ENCODE measurements around the gene TTYH2.

The TTYH2 gene

GRCh38 chr17:74292495-74292894 lies 79.1 kb downstream of the TTYH2 start:
- no peak for DNase-seq (ENCODE audit: low read depth)

GRCh38 chr17:74295625-74296547 lies 82.5 kb downstream of the TTYH2 start:
- DNase-seq (ENCODE audit: low read depth), result no peak

GRCh38 chr17:74296548-74296936 lies 83.2 kb downstream of the TTYH2 start:
- DNase-seq (ENCODE audit: low read depth), result no peak

- DNase-seq (ENCODE audit: low read depth), result no peak
These were observed 84.6 kb downstream of the TTYH2 start for GRCh38 chr17:74297941-74298340.

- DNase-seq (ENCODE audit: low read depth), result no peak
These were observed 85.4 kb downstream of the TTYH2 start for GRCh38 chr17:74298778-74299177.

- no peak for DNase-seq (ENCODE audit: low read depth)
These were observed 86.0 kb downstream of the TTYH2 start for GRCh38 chr17:74299226-74300009.

GRCh38 chr17:74303305-74303704 lies 89.9 kb downstream of the TTYH2 start:
- no peak for DNase-seq (ENCODE audit: low read depth)

GRCh38 chr17:74304184-74304583 lies 90.8 kb downstream of the TTYH2 start:
- DNase-seq (ENCODE audit: low read depth), result no peak

- DNase-seq (ENCODE audit: low read depth), result no peak
These were observed 92.7 kb downstream of the TTYH2 start for GRCh38 chr17:74305865-74306654.

GRCh38 chr17:74307984-74308773 lies 94.8 kb downstream of the TTYH2 start:
- no peak for DNase-seq (ENCODE audit: low read depth)

- no peak for DNase-seq (ENCODE audit: low read depth)
These were observed 96.5 kb downstream of the TTYH2 start for GRCh38 chr17:74309902-74310301.

All from stimulated activated CD8-positive, alpha-beta memory T cell treated with anti-CD3 and anti-CD28 coated beads, Interleukin-15, amount 100 ng/mL, for 24 hours (primary cell).